Measurements from ENCODE around the gene KCTD11.

GRCh38 chr17:7315570-7316235, 36.3 kb upstream of the KCTD11 start:
- TF ChIP-seq ZNF70 (CRISPR knock-in tag; IDR thresholded peaks at IDR 0.05) (no peak), ARNTL (CRISPR knock-in tag; IDR thresholded peaks at IDR 0.05; ENCODE audit: borderline replicate concordance, low read depth) (no peak), ZC3H10 (CRISPR knock-in tag; IDR thresholded peaks at IDR 0.05) (no peak), POU6F1 (CRISPR knock-in tag; IDR thresholded peaks at IDR 0.05; ENCODE audit: borderline replicate concordance, low read depth) (no peak), TCF4 (CRISPR knock-in tag; IDR thresholded peaks at IDR 0.05; ENCODE audit: borderline replicate concordance) (no peak), RARB (CRISPR knock-in tag; IDR thresholded peaks at IDR 0.05) (no peak), ZFP30 (CRISPR knock-in tag; IDR thresholded peaks at IDR 0.05) (no peak), CREB5 (CRISPR knock-in tag; IDR thresholded peaks at IDR 0.05; ENCODE audit: low read depth) (no peak)
